ENCODE results near the gene ANGPT4. TPM values are rescaled to one million over a fixed set of nuclear protein-coding genes. Genes with fewer than 3 reads are reported as not detected.
A peak's percentile ranks its signal among the peaks of the same experiment; 100 is the strongest.

ANGPT4 gene
- total RNA-seq, 2 donors from 2014 or later = 0.11 TPM; not detected in 1

GRCh38 chr20:820323-820953, 95.7 kb downstream of the ANGPT4 start:
- Histone ChIP-seq H3K27ac (peak overlapping the region in 1 of 2 donors; percentile 58), H3K27me3 (no peaks in the 10 kb centered on the region)

More at GRCh38 chr20:820323-820953, 95.7 kb downstream of the ANGPT4 start:
- Histone ChIP-seq H3K36me3 (no peaks in the 10 kb centered on the region), H3K9me3 (no peaks in the 10 kb centered on the region), H3K4me1 (peaks cover 0 to 9% of the 10 kb centered on the region in 2 donors), H3K4me3 (no peak overlapping the region)
- no peak for DNase-seq (ENCODE audit: low spot score)
- TF ChIP-seq CTCF (IDR thresholded peaks at IDR 0.05) = no peak

Other genes starting within 250 kb of the ANGPT4 start
- gene SCRT2, start 240.5 kb downstream of the ANGPT4 start, total RNA-seq = not detected
- 1 to 10 TPM; 1.3 to 2.6 TPM for gene SLC52A3, start 147.8 kb downstream of the ANGPT4 start, total RNA-seq
- gene FAM110A, start 82.6 kb downstream of the ANGPT4 start, total RNA-seq = 1 to 10 TPM; 5.7 to 5.8 TPM
- gene RSPO4, start 86.0 kb upstream of the ANGPT4 start, total RNA-seq = under 1 TPM; 0.15 to 0.20 TPM
- 100 to 1,000 TPM in 1 of 2 donors, 10 to 100 TPM in 1; 88.6 to 116 TPM for gene PSMF1, start 202.3 kb upstream of the ANGPT4 start, total RNA-seq